Ishikawa (cell line): ENCODE data around the gene ATP5PB.

ENCODE experiments used
- CEBPB ChIP-seq: IDR thresholded peaks from 2 replicates; pipeline ENCODE4 v1.6.1; 2012
- CREB1 ChIP-seq: IDR thresholded peaks from 2 replicates; pipeline ENCODE4 v1.6.1; 2012; ENCODE audit warnings: low read depth
- EGR1 ChIP-seq: IDR thresholded peaks from 2 replicates; pipeline ENCODE4 v1.6.1; 2012
- EP300 ChIP-seq: IDR thresholded peaks from 2 replicates; pipeline ENCODE4 v1.6.1; 2012; ENCODE audit warnings: borderline replicate concordance
- FOXM1 ChIP-seq: IDR thresholded peaks from 2 replicates; pipeline ENCODE4 v1.6.1; 2012; ENCODE audit warnings: low read depth, borderline replicate concordance
- NFIC ChIP-seq: IDR thresholded peaks from 2 replicates; pipeline ENCODE4 v1.6.1; 2012
- RAD21 ChIP-seq: IDR thresholded peaks from 2 replicates; pipeline ENCODE4 v1.6.1; 2012; ENCODE audit warnings: low read depth
- TAF1 ChIP-seq: IDR thresholded peaks from 2 replicates; pipeline ENCODE4 v1.6.1; 2012; ENCODE audit warnings: low read depth, mild to moderate bottlenecking
- TCF12 ChIP-seq: IDR thresholded peaks from 2 replicates; pipeline ENCODE4 v1.6.1; 2012; ENCODE audit warnings: low read depth
- TEAD4 ChIP-seq: IDR thresholded peaks from 2 replicates; pipeline ENCODE4 v1.6.1; 2012
- YY1 ChIP-seq: IDR thresholded peaks from 2 replicates; pipeline ENCODE4 v1.6.1; 2012; ENCODE audit warnings: low read depth
- ZBTB7A ChIP-seq: IDR thresholded peaks from 2 replicates; pipeline ENCODE4 v1.6.1; 2012; ENCODE audit warnings: low read depth
- TF ChIP-seq, protein P1 (sequence below): IDR thresholded peaks from 2 replicates; pipeline ENCODE4 v1.6.1; 2012; ENCODE audit warnings: low read depth, mild to moderate bottlenecking
- TF ChIP-seq, protein P2 (sequence below): IDR thresholded peaks from 2 replicates; pipeline ENCODE4 v1.6.1; 2012
- TF ChIP-seq, protein P3 (sequence below): IDR thresholded peaks from 2 replicates; pipeline ENCODE4 v1.6.1; 2012

Gene ATP5PB

DNA sequence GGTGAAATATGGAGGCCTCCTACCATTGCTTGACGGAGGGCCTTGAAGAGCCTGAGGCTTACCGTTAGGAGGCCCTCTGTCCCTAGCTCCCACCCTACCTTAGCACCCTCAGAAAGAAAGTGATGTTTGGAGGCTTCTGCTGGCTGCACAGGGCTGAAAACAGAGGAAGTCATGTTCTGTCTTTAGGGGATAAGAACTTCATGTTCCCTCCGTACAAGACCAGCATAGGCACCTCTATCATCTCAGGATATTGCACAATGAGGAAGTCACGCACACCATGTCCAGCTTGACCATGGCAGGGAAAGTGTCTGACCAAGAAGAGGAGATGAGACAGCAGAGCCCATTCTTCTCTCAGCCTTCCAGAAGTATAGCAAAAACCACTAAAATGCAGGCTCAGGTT lies 40.3 kb downstream of the ATP5PB start:
- TF ChIP-seq NFIC (no peak), EP300 (no peak), TEAD4 (no peak), TAF1 (no peak), CEBPB (no peak), YY1 (no peak), ZBTB7A (no peak), FOXM1 (no peak), RAD21 (no peak), TCF12 (no peak), CREB1 (no peak), EGR1 (no peak)
- TF ChIP-seq, protein P1, sequence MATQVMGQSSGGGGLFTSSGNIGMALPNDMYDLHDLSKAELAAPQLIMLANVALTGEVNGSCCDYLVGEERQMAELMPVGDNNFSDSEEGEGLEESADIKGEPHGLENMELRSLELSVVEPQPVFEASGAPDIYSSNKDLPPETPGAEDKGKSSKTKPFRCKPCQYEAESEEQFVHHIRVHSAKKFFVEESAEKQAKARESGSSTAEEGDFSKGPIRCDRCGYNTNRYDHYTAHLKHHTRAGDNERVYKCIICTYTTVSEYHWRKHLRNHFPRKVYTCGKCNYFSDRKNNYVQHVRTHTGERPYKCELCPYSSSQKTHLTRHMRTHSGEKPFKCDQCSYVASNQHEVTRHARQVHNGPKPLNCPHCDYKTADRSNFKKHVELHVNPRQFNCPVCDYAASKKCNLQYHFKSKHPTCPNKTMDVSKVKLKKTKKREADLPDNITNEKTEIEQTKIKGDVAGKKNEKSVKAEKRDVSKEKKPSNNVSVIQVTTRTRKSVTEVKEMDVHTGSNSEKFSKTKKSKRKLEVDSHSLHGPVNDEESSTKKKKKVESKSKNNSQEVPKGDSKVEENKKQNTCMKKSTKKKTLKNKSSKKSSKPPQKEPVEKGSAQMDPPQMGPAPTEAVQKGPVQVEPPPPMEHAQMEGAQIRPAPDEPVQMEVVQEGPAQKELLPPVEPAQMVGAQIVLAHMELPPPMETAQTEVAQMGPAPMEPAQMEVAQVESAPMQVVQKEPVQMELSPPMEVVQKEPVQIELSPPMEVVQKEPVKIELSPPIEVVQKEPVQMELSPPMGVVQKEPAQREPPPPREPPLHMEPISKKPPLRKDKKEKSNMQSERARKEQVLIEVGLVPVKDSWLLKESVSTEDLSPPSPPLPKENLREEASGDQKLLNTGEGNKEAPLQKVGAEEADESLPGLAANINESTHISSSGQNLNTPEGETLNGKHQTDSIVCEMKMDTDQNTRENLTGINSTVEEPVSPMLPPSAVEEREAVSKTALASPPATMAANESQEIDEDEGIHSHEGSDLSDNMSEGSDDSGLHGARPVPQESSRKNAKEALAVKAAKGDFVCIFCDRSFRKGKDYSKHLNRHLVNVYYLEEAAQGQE, result no peak
- TF ChIP-seq, protein P2, sequence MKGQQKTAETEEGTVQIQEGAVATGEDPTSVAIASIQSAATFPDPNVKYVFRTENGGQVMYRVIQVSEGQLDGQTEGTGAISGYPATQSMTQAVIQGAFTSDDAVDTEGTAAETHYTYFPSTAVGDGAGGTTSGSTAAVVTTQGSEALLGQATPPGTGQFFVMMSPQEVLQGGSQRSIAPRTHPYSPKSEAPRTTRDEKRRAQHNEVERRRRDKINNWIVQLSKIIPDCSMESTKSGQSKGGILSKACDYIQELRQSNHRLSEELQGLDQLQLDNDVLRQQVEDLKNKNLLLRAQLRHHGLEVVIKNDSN, result no peak
- TF ChIP-seq, protein P3, sequence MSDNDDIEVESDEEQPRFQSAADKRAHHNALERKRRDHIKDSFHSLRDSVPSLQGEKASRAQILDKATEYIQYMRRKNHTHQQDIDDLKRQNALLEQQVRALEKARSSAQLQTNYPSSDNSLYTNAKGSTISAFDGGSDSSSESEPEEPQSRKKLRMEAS, result no peak

DNA sequence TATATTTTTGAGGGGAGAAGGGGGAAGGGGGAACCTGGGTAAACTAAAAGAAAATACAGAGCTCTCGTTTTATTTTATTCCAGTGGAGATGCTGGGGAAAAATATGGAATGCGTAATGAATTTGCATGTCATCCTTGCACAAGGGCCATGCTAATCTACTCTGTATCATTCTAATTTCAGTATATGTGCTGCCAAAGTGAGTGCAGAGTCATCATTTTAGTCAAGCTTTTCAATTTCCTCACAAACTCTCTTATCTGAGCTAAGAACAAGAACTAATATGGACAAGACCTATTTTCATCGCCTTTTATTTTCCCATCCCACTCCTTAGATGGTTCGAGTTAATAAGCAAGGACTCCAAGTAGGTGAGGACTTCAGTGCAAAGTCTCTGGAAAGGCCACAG lies 41.0 kb downstream of the ATP5PB start:
- TF ChIP-seq RAD21, result no peak
- TF ChIP-seq, protein P1, result no peak

DNA sequence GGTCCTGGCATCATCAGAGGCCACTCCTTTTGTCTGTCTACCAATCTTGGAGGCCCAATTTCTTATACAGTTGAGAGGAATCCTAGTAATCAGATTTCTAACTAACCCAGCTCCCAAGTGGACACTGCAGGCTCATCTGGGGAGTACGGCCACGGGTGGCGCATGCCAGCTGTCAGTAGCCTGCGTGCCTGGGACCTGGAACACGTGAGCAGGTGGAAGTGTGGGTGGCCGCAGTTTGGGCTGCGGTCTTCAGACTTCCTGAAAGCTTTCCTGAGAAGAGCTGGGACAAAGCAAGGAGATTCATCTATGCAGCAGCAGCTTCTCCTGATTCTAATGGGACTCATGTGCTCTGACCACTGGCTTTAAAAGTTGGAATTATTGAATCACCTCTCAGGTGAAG lies 41.8 kb downstream of the ATP5PB start:
- TF ChIP-seq NFIC, result no peak
- TF ChIP-seq EP300, result no peak
- TF ChIP-seq, protein P1, result no peak
- TF ChIP-seq TAF1, result no peak
- no peak for TF ChIP-seq EGR1
- TF ChIP-seq, protein P3, result no peak
- no peak for TF ChIP-seq RAD21
- no peak for TF ChIP-seq TEAD4

DNA sequence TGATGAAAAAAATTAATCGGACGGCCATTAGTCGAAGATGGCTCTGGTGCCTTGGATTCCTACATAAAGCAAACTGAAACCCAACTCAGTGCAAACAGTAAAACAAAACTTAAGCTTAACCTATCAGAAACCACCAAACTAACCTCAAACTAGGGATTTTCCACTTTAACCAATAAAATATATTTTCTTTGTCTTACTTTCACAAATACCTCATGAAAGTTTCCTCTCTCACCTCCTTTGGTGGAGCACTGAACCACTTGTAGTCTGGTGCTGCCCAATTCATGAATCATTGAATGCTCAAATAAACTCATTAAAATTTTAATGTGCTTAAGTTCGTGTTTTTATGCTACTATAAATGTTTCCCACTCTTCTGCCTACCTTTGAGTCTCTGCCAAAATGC lies 47.1 kb downstream of the ATP5PB start:
- TF ChIP-seq TCF12 (no peak), EGR1 (no peak), NFIC (no peak), TEAD4 (no peak), CREB1 (no peak), TAF1 (no peak), FOXM1 (no peak), YY1 (no peak), RAD21 (no peak), ZBTB7A (no peak), EP300 (no peak), CEBPB (no peak)
- TF ChIP-seq, protein P1, result no peak
- TF ChIP-seq, protein P2, result no peak
- TF ChIP-seq, protein P3, result no peak
